Keratinocyte (primary cell): Measurements from ENCODE around the gene OBSCN. TPM values are rescaled to one million over a fixed set of nuclear protein-coding genes. Genes with fewer than 3 reads are reported as not detected.

Experiments
- DNase-seq: peaks from one replicate; pipeline ENCODE4 v3.0.0-alpha.2; 2011; ENCODE audit warnings: low read depth, missing footprints, low spot score
- FAIRE-seq: peaks from 2 replicates; lab custom pipeline; 2011; peaks lifted over from hg19 to GRCh38; lab: Jason Lieb, UNC
- H2AFZ ChIP-seq: 2 replicates; pipeline ENCODE4 v1.6.0; 2012; ENCODE audit warnings: low read length, control low read depth, inconsistent platforms; ENCODE audit not compliant: control insufficient read depth
- H3K27ac ChIP-seq: 2 replicates; pipeline ENCODE4 v1.5.1; 2011; ENCODE audit warnings: low read length; ENCODE audit not compliant: control insufficient read depth, insufficient read depth
- H3K27me3 ChIP-seq: 3 replicates; pipeline ENCODE4 v1.6.0; 2011; ENCODE audit warnings: low read length; ENCODE audit not compliant: control insufficient read depth, insufficient read depth; ENCODE audit errors: extremely low read depth
- H3K36me3 ChIP-seq, 2 experiments: 2 replicates in 1 of 2; 3 replicates in 1 of 2; pipeline ENCODE4 v1.5.1; 2011; ENCODE audit warnings: low read length in 2 of 2, mild to moderate bottlenecking in 1 of 2; ENCODE audit not compliant: control insufficient read depth in 2 of 2, insufficient read depth in 2 of 2; ENCODE audit errors: extremely low read depth in 1 of 2
- H3K4me1 ChIP-seq: 3 replicates; pipeline ENCODE4 v1.5.1; 2011; ENCODE audit warnings: low read length; ENCODE audit not compliant: control insufficient read depth, insufficient read depth; ENCODE audit errors: extremely low read depth
- H3K4me2 ChIP-seq: 3 replicates; pipeline ENCODE4 v1.6.0; 2011; ENCODE audit warnings: low read depth, low read length; ENCODE audit not compliant: control insufficient read depth, insufficient read depth; ENCODE audit errors: extremely low read depth
- H3K4me3 ChIP-seq, 3 experiments: fragments of 200-600 bp in 1 of 3; sonication (generic) in 1 of 3; 2 replicates in 2 of 3; 3 replicates in 1 of 3; pipeline ENCODE4 v1.5.1; 2011 to 2016; ENCODE audit warnings: low read length in 3 of 3, mild to moderate bottlenecking in 3 of 3, control low read depth in 2 of 3, inconsistent platforms in 1 of 3, low read depth in 1 of 3, mixed read lengths in 1 of 3, mixed run types in 1 of 3, moderate library complexity in 1 of 3; ENCODE audit not compliant: control insufficient read depth in 2 of 3, insufficient read depth in 2 of 3; ENCODE audit errors: extremely low read depth in 1 of 3
- H3K79me2 ChIP-seq: 2 replicates; pipeline ENCODE4 v1.6.0; 2012; ENCODE audit warnings: low read length; ENCODE audit not compliant: control insufficient read depth, insufficient read depth
- H3K9ac ChIP-seq: 3 replicates; pipeline ENCODE4 v1.6.0; 2011; ENCODE audit warnings: low read length; ENCODE audit not compliant: control insufficient read depth, insufficient read depth; ENCODE audit errors: extremely low read depth
- H3K9me1 ChIP-seq: 3 replicates; pipeline ENCODE4 v1.6.0; 2011; ENCODE audit warnings: low read length; ENCODE audit not compliant: control insufficient read depth, insufficient read depth; ENCODE audit errors: extremely low read depth
- H3K9me3 ChIP-seq: 2 replicates; pipeline ENCODE4 v1.5.1; 2012; ENCODE audit warnings: low read depth, low read length; ENCODE audit not compliant: control insufficient read depth
- H4K20me1 ChIP-seq: 3 replicates; pipeline ENCODE4 v1.6.0; 2011; ENCODE audit warnings: low read length; ENCODE audit not compliant: control insufficient read depth, insufficient read depth; ENCODE audit errors: extremely low read depth
- CTCF ChIP-seq, 3 experiments: IDR thresholded peaks in 1 of 3; conservative IDR thresholded peaks in 1 of 3; optimal IDR thresholded peaks in 1 of 3; 2 replicates in 2 of 3; 3 replicates in 1 of 3; pipeline versions ENCODE3 to v1.5.1; 2011; ENCODE audit warnings: low read length in 3 of 3, mild to moderate bottlenecking in 3 of 3, moderate library complexity in 2 of 3, control low read depth in 1 of 3, inconsistent platforms in 1 of 3; ENCODE audit not compliant: insufficient read depth in 2 of 3; ENCODE audit errors: extremely low read depth in 1 of 3
- EZH2 ChIP-seq: IDR thresholded peaks from one replicate; pipeline ENCODE4 v1.6.1; 2012; ENCODE audit warnings: inconsistent platforms, mild to moderate bottlenecking, low read length, moderate library complexity
- dilution Hi-C: fragments of 300-500 bp; cut with MboI; formaldehyde crosslinking; loops from one replicate; pipeline ENCODE4 v1.7.0; 2020; ENCODE audit warnings: low sequenced_read_pairs; ENCODE audit not compliant: extremely low pct_ligation_motif_present
- polyA plus RNA-seq, 5 experiments: library from polyadenylated mRNA; depleted of rRNA in 3 of 5; stranded (reverse) in 3 of 5; stranded (forward) in 1 of 5; unstranded in 1 of 5; fragments of >200 nt; gene quantifications; 1 replicate in 1 of 5; 2 replicates in 3 of 5; 3 replicates in 1 of 5; pipeline versions ENCODE4 v1.2.1 to v1.2.3, GENCODE V29; 2011 to 2012; ENCODE audit warnings: missing spikeins in 2 of 5, low read depth in 1 of 5, low replicate concordance in 1 of 5

The OBSCN gene
- polyA plus RNA-seq, 1 donor (not counting 4 experiments of a cell fraction or from before 2014, with no cell fraction given), result 1.8 TPM

- Histone ChIP-seq H3K79me2 (no peaks in the 10 kb centered on the region), H3K36me3 (no peaks in the 10 kb centered on the region), H3K4me2 (no peak overlapping the region), H3K9me1 (no peaks in the 10 kb centered on the region), H3K27me3 (no peaks in the 10 kb centered on the region), H3K4me1 (no peaks in the 10 kb centered on the region), H3K27ac (no peak overlapping the region), H3K4me3 (no peak overlapping the region), H2AFZ (no peak overlapping the region), H4K20me1 (no peaks in the 10 kb centered on the region), H3K9me3 (peaks cover under 1% of the 10 kb centered on the region), H3K9ac (no peak overlapping the region)
- FAIRE-seq (no peak), DNase-seq (no peak)
- no peak for TF ChIP-seq CTCF (optimal IDR thresholded peaks at IDR 0.05 in 1 of 3, IDR thresholded peaks at IDR 0.05 in 1 of 3, conservative IDR thresholded peaks at IDR 0.05 in 1 of 3; ENCODE audit: extremely low read depth in 1 of 3, insufficient read depth in 2 of 3, low read length in 3 of 3)
- no peak for TF ChIP-seq EZH2
- dilution Hi-C loops, result no loop called here
These were observed 100.3 kb downstream of the OBSCN start for GRCh38 chr1:228308085-228308601.

GRCh38 chr1:228308628-228309325, 100.9 kb downstream of the OBSCN start:
- dilution Hi-C loops, result no loop called here
- Histone ChIP-seq H3K9me3 (no peaks in the 10 kb centered on the region), H3K4me3 (no peak overlapping the region), H4K20me1 (no peaks in the 10 kb centered on the region), H3K9ac (no peak overlapping the region), H2AFZ (no peak overlapping the region), H3K27me3 (no peaks in the 10 kb centered on the region), H3K9me1 (no peaks in the 10 kb centered on the region), H3K4me1 (no peaks in the 10 kb centered on the region), H3K36me3 (no peaks in the 10 kb centered on the region), H3K27ac (no peak overlapping the region), H3K79me2 (no peaks in the 10 kb centered on the region), H3K4me2 (no peak overlapping the region)
- FAIRE-seq (no peak), DNase-seq (no peak)
- TF ChIP-seq CTCF (optimal IDR thresholded peaks at IDR 0.05 in 1 of 3, IDR thresholded peaks at IDR 0.05 in 1 of 3, conservative IDR thresholded peaks at IDR 0.05 in 1 of 3; ENCODE audit: extremely low read depth in 1 of 3, insufficient read depth in 2 of 3, low read length in 3 of 3) (peak in 1 of 3 experiments; percentile 8), EZH2 (no peak)
